ENCODE results near the gene PDIA5. TPM values are rescaled to one million over a fixed set of nuclear protein-coding genes. Genes with fewer than 3 reads are reported as not detected.

PDIA5 gene
- total RNA-seq, 1 experiment from 2014 or later: 41.5 TPM

DNA sequence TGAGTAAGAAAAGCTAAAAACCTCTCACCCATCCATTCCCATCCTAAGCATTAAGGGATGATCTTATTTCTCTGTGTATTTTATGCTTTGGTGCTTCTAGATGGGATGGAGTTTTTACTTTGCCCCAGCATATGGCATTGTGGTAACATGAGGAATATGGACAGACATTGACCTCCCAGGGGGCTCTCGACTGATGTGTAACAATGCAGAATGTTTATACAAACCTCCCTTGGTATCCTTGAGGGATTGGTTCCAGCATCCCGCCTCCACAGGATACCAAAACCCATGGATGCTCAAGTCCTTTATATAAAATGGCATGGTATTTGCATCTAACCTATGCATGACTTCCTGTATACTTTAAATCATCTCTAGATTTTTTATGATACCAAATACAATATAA lies 21.6 kb downstream of the PDIA5 start:
- no peak overlapping the region; the same call in 1 of the 2 replicates for H3K27ac Mint-ChIP-seq
- ChIA-PET POLR2A (no interaction called here), CTCF (interaction anchor here (1.2 kb wide), 1 partner anchor 10 kb away, joined by 3 read pairs; no protein-coding TSS in a partner anchor)
- H3K4me3 Mint-ChIP-seq: no peak overlapping the region
- H3K27me3 Mint-ChIP-seq (ENCODE audit: low read depth): no peaks in the 10 kb centered on the region
- H3K36me3 Mint-ChIP-seq: peaks cover 11% of the 10 kb centered on the region; the same call in 1 of the 2 replicates
- no peak for ATAC-seq
- DNase-seq (ENCODE audit: low spot score): no peak
- peaks cover 64% of the 10 kb centered on the region for H3K4me1 Mint-ChIP-seq
- TF ChIP-seq ZBTB21 (CRISPR knock-in tag; IDR thresholded peaks at IDR 0.05; ENCODE audit: borderline replicate concordance): no peak
- TF ChIP-seq SOX15 (CRISPR knock-in tag; IDR thresholded peaks at IDR 0.05): no peak
- TF ChIP-seq ZNF396 (CRISPR knock-in tag; IDR thresholded peaks at IDR 0.05; ENCODE audit: borderline replicate concordance): no peak
- no peak for TF ChIP-seq GTF2I (CRISPR knock-in tag; conservative IDR thresholded peaks at IDR 0.05)
- no peak for TF ChIP-seq EMX1 (CRISPR knock-in tag; IDR thresholded peaks at IDR 0.05)
- TF ChIP-seq ZNF281 (CRISPR knock-in tag; IDR thresholded peaks at IDR 0.05): no peak
- TF ChIP-seq SMAD3 (CRISPR knock-in tag; IDR thresholded peaks at IDR 0.05; ENCODE audit: borderline replicate concordance): no peak
- TF ChIP-seq TEAD4 (CRISPR knock-in tag; IDR thresholded peaks at IDR 0.05): no peak
- no peak for TF ChIP-seq JAZF1 (CRISPR knock-in tag; IDR thresholded peaks at IDR 0.05)
- TF ChIP-seq STAT6 (CRISPR knock-in tag; conservative IDR thresholded peaks at IDR 0.05; ENCODE audit: low read depth): no peak
- no peak for TF ChIP-seq OVOL2 (CRISPR knock-in tag; IDR thresholded peaks at IDR 0.05; ENCODE audit: borderline replicate concordance)
- TF ChIP-seq ZNF423 (CRISPR knock-in tag; IDR thresholded peaks at IDR 0.05): no peak
- no peak for TF ChIP-seq USF1 (CRISPR knock-in tag; IDR thresholded peaks at IDR 0.05)
- TF ChIP-seq ZNF671 (CRISPR knock-in tag; IDR thresholded peaks at IDR 0.05): no peak
- no peak for TF ChIP-seq CDX4 (CRISPR knock-in tag; IDR thresholded peaks at IDR 0.05; ENCODE audit: borderline replicate concordance)
- no peak for TF ChIP-seq MLX (CRISPR knock-in tag; IDR thresholded peaks at IDR 0.05)
- H3K9me3 Mint-ChIP-seq: no peaks in the 10 kb centered on the region

GRCh38 chr3:123089611-123090331 lies 22.9 kb downstream of the PDIA5 start:
- POLR2A ChIA-PET: no interaction called here
- Mint-ChIP-seq H3K9me3 (no peaks in the 10 kb centered on the region), H3K27me3 (ENCODE audit: low read depth) (no peaks in the 10 kb centered on the region), H3K4me1 (peaks cover 51% of the 10 kb centered on the region), H3K27ac (no peak overlapping the region), H3K4me3 (no peak overlapping the region), H3K36me3 (peaks cover 11% of the 10 kb centered on the region; the same call in 1 of the 2 replicates)
- CTCF ChIA-PET: interaction anchor here (1.1 kb wide), 1 partner anchor 46 kb away, joined by 3 read pairs; no protein-coding TSS in a partner anchor
- DNase-seq (ENCODE audit: low spot score) (no peak), ATAC-seq (peak; percentile 10; the same call in 1 of the 2 replicates)
- TF ChIP-seq PRRX2 (CRISPR knock-in tag; IDR thresholded peaks at IDR 0.05) (no peak), PRDM15 (CRISPR knock-in tag; IDR thresholded peaks at IDR 0.05) (no peak), JAZF1 (CRISPR knock-in tag; IDR thresholded peaks at IDR 0.05) (no peak), ZNF671 (CRISPR knock-in tag; IDR thresholded peaks at IDR 0.05) (no peak), TCF7 (CRISPR knock-in tag; IDR thresholded peaks at IDR 0.05; ENCODE audit: low read depth) (no peak), NFE2L1 (CRISPR knock-in tag; IDR thresholded peaks at IDR 0.05) (no peak), NR1H2 (CRISPR knock-in tag; IDR thresholded peaks at IDR 0.05) (no peak)
- TF ChIP-seq, protein P1, sequence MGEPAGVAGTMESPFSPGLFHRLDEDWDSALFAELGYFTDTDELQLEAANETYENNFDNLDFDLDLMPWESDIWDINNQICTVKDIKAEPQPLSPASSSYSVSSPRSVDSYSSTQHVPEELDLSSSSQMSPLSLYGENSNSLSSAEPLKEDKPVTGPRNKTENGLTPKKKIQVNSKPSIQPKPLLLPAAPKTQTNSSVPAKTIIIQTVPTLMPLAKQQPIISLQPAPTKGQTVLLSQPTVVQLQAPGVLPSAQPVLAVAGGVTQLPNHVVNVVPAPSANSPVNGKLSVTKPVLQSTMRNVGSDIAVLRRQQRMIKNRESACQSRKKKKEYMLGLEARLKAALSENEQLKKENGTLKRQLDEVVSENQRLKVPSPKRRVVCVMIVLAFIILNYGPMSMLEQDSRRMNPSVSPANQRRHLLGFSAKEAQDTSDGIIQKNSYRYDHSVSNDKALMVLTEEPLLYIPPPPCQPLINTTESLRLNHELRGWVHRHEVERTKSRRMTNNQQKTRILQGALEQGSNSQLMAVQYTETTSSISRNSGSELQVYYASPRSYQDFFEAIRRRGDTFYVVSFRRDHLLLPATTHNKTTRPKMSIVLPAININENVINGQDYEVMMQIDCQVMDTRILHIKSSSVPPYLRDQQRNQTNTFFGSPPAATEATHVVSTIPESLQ (CRISPR knock-in tag; IDR thresholded peaks at IDR 0.05): no peak

All from WTC11 (cell line).